Activated naive CD8-positive, alpha-beta T cell treated with anti-CD3 and anti-CD28 coated beads, Interleukin-2, amount 10 ng/mL, durations not matched to agents 7 days and 5 days (primary cell): ENCODE results near the gene SIPA1L3. TPM values are rescaled to one million over a fixed set of nuclear protein-coding genes. Genes with fewer than 3 reads are reported as not detected.
"Not testable (repeated sequence)": the region's sequence is repeated elsewhere in the genome, so short reads cannot be mapped to it uniquely, and the experiment has no call there.

Experiments used
- ATAC-seq: fragments of 150-1000 bp; cut with Tn5 transposase; one replicate; pipeline ENCODE4 v1.10.0; 2021; ENCODE audit warnings: low read depth, moderate library complexity
- POLR2A ChIA-PET: fragments of 350-600 bp; sonication (Branson Sonifier 250); formaldehyde crosslinking; loops from one replicate; lab custom pipeline; 2021; ENCODE audit warnings: antibody characterized with exemption; lab: Charles Lee
- DNase-seq: peaks from one replicate; pipeline ENCODE4 v3.0.0; 2021
- H3K27ac Mint-ChIP-seq: one replicate; pipeline ENCODE4 v1.8.0; 2022; ENCODE audit warnings: mild to moderate bottlenecking, mixed read lengths
- H3K27me3 Mint-ChIP-seq: one replicate; pipeline ENCODE4 v1.8.0; 2022; ENCODE audit warnings: mild to moderate bottlenecking, moderate library complexity, mixed read lengths
- H3K36me3 Mint-ChIP-seq: one replicate; pipeline ENCODE4 v1.8.0; 2021; ENCODE audit warnings: mild to moderate bottlenecking, mixed read lengths
- H3K4me1 Mint-ChIP-seq: one replicate; pipeline ENCODE4 v1.8.0; 2021; ENCODE audit warnings: mixed read lengths
- H3K4me3 Mint-ChIP-seq: one replicate; pipeline ENCODE4 v1.8.0; 2022; ENCODE audit warnings: mild to moderate bottlenecking, moderate library complexity, mixed read lengths
- H3K9me3 Mint-ChIP-seq: one replicate; pipeline ENCODE4 v1.8.0; 2021; ENCODE audit warnings: mixed read lengths
- total RNA-seq, 2 experiments: library from RNA; stranded (reverse); gene quantifications; one replicate each; pipeline ENCODE4 v1.2.3, GENCODE V29; 2021

The SIPA1L3 gene
- total RNA-seq, 2 experiments from 2014 or later: 20.3 to 24.6 TPM

- no peak overlapping the region for H3K4me3 Mint-ChIP-seq
- no peaks in the 10 kb centered on the region for H3K4me1 Mint-ChIP-seq
- ATAC-seq (no peak), DNase-seq (no peak)
- no peaks in the 10 kb centered on the region for H3K27me3 Mint-ChIP-seq
- H3K27ac Mint-ChIP-seq: no peak overlapping the region
- peaks cover 2% of the 10 kb centered on the region for H3K36me3 Mint-ChIP-seq
- H3K9me3 Mint-ChIP-seq: peaks cover 2% of the 10 kb centered on the region
- POLR2A ChIA-PET: no interaction called here
These were observed 163.6 kb downstream of the SIPA1L3 start for GRCh38 chr19:38070573-38070972.

- H3K36me3 Mint-ChIP-seq, POLR2A ChIA-PET, H3K27me3 Mint-ChIP-seq, H3K4me1 Mint-ChIP-seq, ATAC-seq, H3K9me3 Mint-ChIP-seq, DNase-seq, H3K4me3 Mint-ChIP-seq, H3K27ac Mint-ChIP-seq: not testable (repeated sequence)
These were observed 164.0 kb downstream of the SIPA1L3 start for GRCh38 chr19:38071054-38071453.

GRCh38 chr19:38071647-38072046 is 164.6 kb downstream of the SIPA1L3 start:
- Mint-ChIP-seq H3K4me1 (no peaks in the 10 kb centered on the region), H3K4me3 (no peak overlapping the region), H3K27ac (no peak overlapping the region), H3K9me3 (peaks cover 6% of the 10 kb centered on the region), H3K36me3 (peaks cover 2% of the 10 kb centered on the region), H3K27me3 (no peaks in the 10 kb centered on the region)
- DNase-seq: no peak
- no peak for ATAC-seq
- POLR2A ChIA-PET: interaction anchor here (0.9 kb wide), 1 partner anchor 11 kb away, joined by 3 read pairs; no protein-coding TSS in a partner anchor

GRCh38 chr19:38072776-38073750 is 166.1 kb downstream of the SIPA1L3 start:
- Mint-ChIP-seq H3K9me3 (peaks cover 6% of the 10 kb centered on the region), H3K27ac (no peak overlapping the region), H3K4me1 (no peaks in the 10 kb centered on the region), H3K36me3 (peaks cover 2% of the 10 kb centered on the region), H3K27me3 (no peaks in the 10 kb centered on the region), H3K4me3 (no peak overlapping the region)
- POLR2A ChIA-PET: interaction anchor here (0.9 kb wide), 1 partner anchor 12 kb away, joined by 3 read pairs; no protein-coding TSS in a partner anchor
- ATAC-seq (no peak), DNase-seq (no peak)

GRCh38 chr19:38073841-38074685 is 167.1 kb downstream of the SIPA1L3 start:
- Mint-ChIP-seq H3K27ac (no peak overlapping the region), H3K9me3 (peaks cover 6% of the 10 kb centered on the region), H3K4me3 (no peak overlapping the region), H3K27me3 (no peaks in the 10 kb centered on the region), H3K4me1 (no peaks in the 10 kb centered on the region), H3K36me3 (peaks cover 2% of the 10 kb centered on the region)
- ATAC-seq (no peak), DNase-seq (no peak)
- POLR2A ChIA-PET: no interaction called here

- no peak overlapping the region for H3K27ac Mint-ChIP-seq
- H3K4me3 Mint-ChIP-seq: no peak overlapping the region
- peaks cover 5% of the 10 kb centered on the region for H3K4me1 Mint-ChIP-seq
- no peak for DNase-seq
- no peaks in the 10 kb centered on the region for H3K27me3 Mint-ChIP-seq
- POLR2A ChIA-PET: no interaction called here
- peaks cover 5% of the 10 kb centered on the region for H3K36me3 Mint-ChIP-seq
- peaks cover 6% of the 10 kb centered on the region for H3K9me3 Mint-ChIP-seq
- ATAC-seq: no peak
These were observed 169.3 kb downstream of the SIPA1L3 start for GRCh38 chr19:38076337-38076736.

GRCh38 chr19:38078302-38078930 is 171.4 kb downstream of the SIPA1L3 start:
- ATAC-seq (no peak), DNase-seq (no peak)
- POLR2A ChIA-PET: no interaction called here
- peaks cover 4% of the 10 kb centered on the region for H3K9me3 Mint-ChIP-seq
- peaks cover 5% of the 10 kb centered on the region for H3K4me1 Mint-ChIP-seq
- no peak overlapping the region for H3K27ac Mint-ChIP-seq
- H3K27me3 Mint-ChIP-seq: no peaks in the 10 kb centered on the region
- no peak overlapping the region for H3K4me3 Mint-ChIP-seq
- peaks cover 4% of the 10 kb centered on the region for H3K36me3 Mint-ChIP-seq

GRCh38 chr19:38079926-38080380 is 172.9 kb downstream of the SIPA1L3 start:
- peaks cover 4% of the 10 kb centered on the region for H3K9me3 Mint-ChIP-seq
- no peak for DNase-seq
- peaks cover 5% of the 10 kb centered on the region for H3K4me1 Mint-ChIP-seq
- no peaks in the 10 kb centered on the region for H3K27me3 Mint-ChIP-seq
- peaks cover 4% of the 10 kb centered on the region for H3K36me3 Mint-ChIP-seq
- POLR2A ChIA-PET: interaction anchor here (0.5 kb wide), 1 partner anchor 41 kb away, joined by 4 read pairs; no protein-coding TSS in a partner anchor
- no peak for ATAC-seq
- H3K4me3 Mint-ChIP-seq: no peak overlapping the region
- H3K27ac Mint-ChIP-seq: no peak overlapping the region

GRCh38 chr19:38081547-38082255 is 174.7 kb downstream of the SIPA1L3 start:
- POLR2A ChIA-PET: no interaction called here
- ATAC-seq (no peak), DNase-seq (no peak)
- no peak overlapping the region for H3K4me3 Mint-ChIP-seq
- no peaks in the 10 kb centered on the region for H3K27me3 Mint-ChIP-seq
- peaks cover 5% of the 10 kb centered on the region for H3K4me1 Mint-ChIP-seq
- no peak overlapping the region for H3K27ac Mint-ChIP-seq
- H3K9me3 Mint-ChIP-seq: no peaks in the 10 kb centered on the region
- H3K36me3 Mint-ChIP-seq: peaks cover 4% of the 10 kb centered on the region

- DNase-seq: no peak
- ATAC-seq: no peak
- Mint-ChIP-seq H3K9me3 (no peaks in the 10 kb centered on the region), H3K27me3 (no peaks in the 10 kb centered on the region), H3K4me1 (peaks cover 5% of the 10 kb centered on the region), H3K4me3 (no peak overlapping the region), H3K36me3 (peaks cover 4% of the 10 kb centered on the region), H3K27ac (no peak overlapping the region)
- POLR2A ChIA-PET: interaction anchor here (0.7 kb wide), 1 partner anchor 173 kb away, joined by 3 read pairs; no protein-coding TSS in a partner anchor
These were observed 175.5 kb downstream of the SIPA1L3 start for GRCh38 chr19:38082256-38083118.

- no peaks in the 10 kb centered on the region for H3K9me3 Mint-ChIP-seq
- no peak for DNase-seq
- POLR2A ChIA-PET: no interaction called here
- no peak for ATAC-seq
- peaks cover 4% of the 10 kb centered on the region for H3K36me3 Mint-ChIP-seq
- no peak overlapping the region for H3K27ac Mint-ChIP-seq
- no peaks in the 10 kb centered on the region for H3K27me3 Mint-ChIP-seq
- H3K4me3 Mint-ChIP-seq: no peak overlapping the region
- peaks cover 5% of the 10 kb centered on the region for H3K4me1 Mint-ChIP-seq
These were observed 177.2 kb downstream of the SIPA1L3 start for GRCh38 chr19:38084196-38084595.

GRCh38 chr19:38089440-38089839 is 182.4 kb downstream of the SIPA1L3 start:
- no peaks in the 10 kb centered on the region for H3K36me3 Mint-ChIP-seq
- H3K27me3 Mint-ChIP-seq: no peaks in the 10 kb centered on the region
- POLR2A ChIA-PET: no interaction called here
- no peaks in the 10 kb centered on the region for H3K9me3 Mint-ChIP-seq
- peaks cover 2% of the 10 kb centered on the region for H3K4me1 Mint-ChIP-seq
- DNase-seq (no peak), ATAC-seq (no peak)
- H3K27ac Mint-ChIP-seq: no peak overlapping the region
- H3K4me3 Mint-ChIP-seq: no peak overlapping the region
